Measurements from ENCODE around the gene DDI1.

GRCh38 chr11:104043142-104043541, 6.7 kb downstream of the DDI1 start:
- TF ChIP-seq EZH2 (IDR thresholded peaks at IDR 0.05; ENCODE audit: borderline replicate concordance, low read depth, low read length, severe bottlenecking) (no peak), CTCF (IDR thresholded peaks at IDR 0.05; ENCODE audit: borderline replicate concordance, extremely low read depth, low read length, poor library complexity, severe bottlenecking) (no peak)

All from DND-41 (cell line).